Large intestine (tissue), 3 donors: Measurements from ENCODE around the gene ERC2. TPM values are rescaled to one million over a fixed set of nuclear protein-coding genes. Genes with fewer than 3 reads are reported as not detected.

Experiments used
- DNase-seq, 2 donors: peaks; one replicate each; pipeline versions ENCODE4 v3.0.0 to v3.0.0-alpha.2; 2013
- H3K27ac ChIP-seq: one replicate; pipeline ENCODE4 v1.5.1; 2013; ENCODE audit warnings: low read length
- H3K27me3 ChIP-seq: 2 replicates; pipeline ENCODE4 v1.6.1; 2013; ENCODE audit warnings: low read length; ENCODE audit not compliant: control insufficient read depth, insufficient read depth
- H3K36me3 ChIP-seq: 2 replicates; pipeline ENCODE4 v1.6.1; 2013; ENCODE audit warnings: low read length; ENCODE audit not compliant: control insufficient read depth, insufficient read depth
- H3K4me1 ChIP-seq: one replicate; pipeline ENCODE4 v1.6.1; 2013; ENCODE audit warnings: low read length; ENCODE audit not compliant: control insufficient read depth, insufficient read depth
- H3K4me3 ChIP-seq: one replicate; pipeline ENCODE4 v1.5.1; 2013; ENCODE audit warnings: low read length
- H3K9me3 ChIP-seq: one replicate; pipeline ENCODE4 v1.6.1; 2013; ENCODE audit warnings: mild to moderate bottlenecking, low read depth, low read length, moderate library complexity; ENCODE audit not compliant: control insufficient read depth
- WGBS: methylation state at CpG from one replicate; pipeline ENCODE4 v1.1.5; 2013; ENCODE audit warnings: low lambda C conversion rate; ENCODE audit not compliant: insufficient coverage; 5-methylcytosine and 5-hydroxymethylcytosine counted together
- polyA plus RNA-seq: library from polyadenylated mRNA; unstranded; fragments of 120-200 nt; gene quantifications from one replicate; pipeline ENCODE4 v1.2.1, GENCODE V29; 2013

The ERC2 gene
- polyA plus RNA-seq, 1 donor, result 2.4 TPM

DNA sequence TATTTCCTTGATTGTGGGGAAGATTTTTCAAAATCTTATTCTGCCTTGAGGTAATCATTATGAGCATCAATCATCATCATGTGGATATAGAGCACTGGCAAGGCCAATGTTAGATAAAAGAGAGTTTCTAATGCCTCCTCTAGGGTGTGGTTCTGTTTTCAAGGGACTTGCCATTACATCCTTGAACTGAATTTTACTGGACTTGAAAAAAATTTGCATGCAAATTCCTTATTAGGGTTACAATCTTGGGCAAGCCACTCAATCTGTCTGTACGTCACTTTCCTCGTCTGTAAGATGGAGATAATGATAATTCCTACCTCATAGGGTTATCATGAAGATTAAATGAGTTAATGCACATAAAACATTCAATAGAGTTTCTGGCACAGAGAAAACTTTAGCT is 825.0 kb downstream of the ERC2 start:
- DNase-seq, result no peak
- Histone ChIP-seq H3K27me3 (peaks cover 4% of the 10 kb centered on the region), H3K4me3 (no peak overlapping the region), H3K36me3 (no peaks in the 10 kb centered on the region), H3K9me3 (no peaks in the 10 kb centered on the region), H3K4me1 (no peaks in the 10 kb centered on the region), H3K27ac (no peak overlapping the region)
- no CpG with 5 or more reads among the region's 2 CpGs for WGBS

DNA sequence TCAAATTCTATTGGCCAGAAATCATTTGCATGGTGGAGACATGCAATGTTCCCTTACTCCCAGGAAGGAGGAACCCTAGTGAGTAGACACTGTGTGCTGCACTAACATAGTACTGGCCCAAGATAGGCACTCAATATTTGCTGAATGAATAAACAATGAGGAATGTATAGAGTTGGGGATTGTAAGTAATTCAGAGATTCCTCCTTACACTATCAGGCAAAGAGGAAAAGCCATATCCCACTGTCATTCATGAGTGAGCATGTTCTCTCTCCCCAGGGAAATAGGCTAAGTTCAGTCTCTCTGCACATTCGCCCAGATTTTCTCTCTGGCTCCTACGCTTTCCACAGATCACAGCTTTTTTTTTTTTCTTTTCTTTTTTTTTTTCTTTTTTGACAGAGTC is 826.3 kb downstream of the ERC2 start:
- no peak overlapping the region for H3K27ac ChIP-seq
- no peak overlapping the region for H3K4me3 ChIP-seq
- H3K4me1 ChIP-seq, result no peaks in the 10 kb centered on the region
- H3K27me3 ChIP-seq, result peaks cover 4% of the 10 kb centered on the region
- no peaks in the 10 kb centered on the region for H3K9me3 ChIP-seq
- WGBS, result 95% methylated on average over 2 of the region's 2 CpGs
- H3K36me3 ChIP-seq, result no peaks in the 10 kb centered on the region
- DNase-seq, result no peak

DNA sequence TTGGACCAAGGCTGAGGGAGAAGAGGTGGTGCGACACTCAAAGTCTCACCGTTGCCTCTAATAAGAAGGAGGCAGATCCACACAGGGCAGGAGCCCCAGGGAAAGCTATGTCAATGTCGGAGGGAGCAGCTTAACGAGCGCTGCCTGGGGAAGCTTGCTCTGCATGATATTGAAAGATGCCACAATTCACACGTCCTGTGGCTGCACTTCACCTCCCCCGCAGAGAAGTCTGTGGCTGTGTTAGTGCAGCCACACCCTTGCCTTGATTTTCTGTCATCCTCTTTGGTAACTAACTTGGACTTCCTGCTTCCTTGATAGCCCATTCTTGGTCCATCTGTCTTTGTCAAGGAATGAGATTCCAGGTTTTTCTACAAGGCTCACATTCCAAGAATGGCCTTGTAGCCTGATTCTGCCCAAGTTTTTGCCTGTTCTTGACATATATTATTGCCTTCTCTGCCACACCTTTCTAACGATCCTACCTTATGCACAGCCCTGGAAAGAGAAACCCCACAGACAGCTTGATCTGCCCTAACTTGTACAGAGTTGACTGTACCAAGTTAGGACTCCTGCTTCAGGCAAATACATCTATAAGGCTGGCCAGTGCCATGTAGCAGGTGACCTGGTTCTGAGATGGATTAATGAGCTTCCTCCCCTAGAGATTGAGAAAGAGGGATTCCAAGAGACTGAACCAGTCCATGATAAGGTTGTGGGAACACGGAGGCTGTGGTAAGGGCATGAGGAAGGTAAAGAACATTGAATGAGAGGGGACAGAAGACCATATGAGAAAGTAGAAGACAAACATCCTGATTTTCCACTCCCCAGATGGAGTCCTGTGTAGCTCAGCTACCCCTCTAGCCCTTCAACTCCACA is 828.1 kb downstream of the ERC2 start:
- Histone ChIP-seq H3K27ac (no peak overlapping the region), H3K4me1 (no peaks in the 10 kb centered on the region), H3K4me3 (no peak overlapping the region), H3K36me3 (no peaks in the 10 kb centered on the region), H3K27me3 (peaks cover 2% of the 10 kb centered on the region), H3K9me3 (no peaks in the 10 kb centered on the region)
- WGBS, result 100% methylated on average over 1 of the region's 9 CpGs
- no peak for DNase-seq

DNA sequence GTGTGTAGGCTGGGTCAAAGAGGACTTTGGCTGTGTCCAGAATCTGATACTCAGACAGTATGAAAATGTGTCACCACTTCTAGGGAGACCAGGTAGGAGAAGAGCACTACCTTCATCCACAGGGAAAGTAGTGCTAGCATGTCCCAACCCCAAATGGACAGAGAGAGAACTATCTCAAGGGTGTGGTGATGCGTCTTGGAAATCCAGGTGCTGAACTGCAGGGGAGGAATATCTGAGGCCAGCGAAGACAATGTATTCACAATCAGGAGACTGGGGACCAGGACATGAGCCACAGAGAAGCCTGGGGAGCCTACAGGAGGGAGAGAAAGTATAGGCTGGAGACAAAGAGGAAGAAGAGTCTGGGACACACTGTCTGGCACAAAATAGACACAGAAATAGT is 829.1 kb downstream of the ERC2 start:
- Histone ChIP-seq H3K27me3 (peaks cover 2% of the 10 kb centered on the region), H3K4me3 (no peak overlapping the region), H3K4me1 (no peaks in the 10 kb centered on the region), H3K36me3 (no peaks in the 10 kb centered on the region), H3K9me3 (no peaks in the 10 kb centered on the region), H3K27ac (no peak overlapping the region)
- 83% methylated on average over 1 of the region's 2 CpGs for WGBS
- no peak for DNase-seq

DNA sequence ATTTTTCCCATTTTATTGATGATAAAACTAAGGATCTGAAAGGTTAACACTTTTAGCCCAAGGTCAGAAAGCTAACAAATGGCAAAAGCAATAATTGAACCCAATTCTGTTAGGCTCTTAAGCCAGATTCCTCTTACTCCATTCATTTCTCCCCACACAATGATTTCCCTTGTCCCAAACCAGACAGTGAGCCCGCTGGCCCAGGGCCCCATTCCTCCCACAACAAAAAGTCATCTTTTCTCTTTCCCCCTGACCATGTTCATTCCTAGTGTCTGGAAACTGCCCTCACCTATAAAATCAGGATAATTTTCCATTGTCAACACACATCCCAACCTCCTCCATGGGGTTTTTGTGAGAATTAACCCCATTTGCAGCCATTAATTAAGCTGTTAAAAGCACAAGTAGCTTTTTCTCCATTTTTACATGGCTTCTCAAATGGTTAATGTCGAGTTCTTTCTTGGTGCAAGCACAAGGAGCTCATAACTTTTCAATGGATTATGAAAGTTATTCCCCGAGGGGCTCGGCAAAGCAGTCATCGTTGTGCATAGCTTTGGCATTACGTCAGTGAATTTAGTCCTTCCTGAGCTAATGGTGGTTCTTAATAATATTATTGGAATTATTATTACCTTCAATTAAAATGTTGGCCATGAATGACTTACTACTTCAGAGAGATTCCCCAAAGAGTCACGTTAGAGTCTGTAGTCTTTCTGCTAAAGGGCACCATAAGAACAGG is 830.2 kb downstream of the ERC2 start:
- Histone ChIP-seq H3K9me3 (no peaks in the 10 kb centered on the region), H3K27me3 (peaks cover 2% of the 10 kb centered on the region), H3K4me1 (no peaks in the 10 kb centered on the region), H3K27ac (no peak overlapping the region), H3K36me3 (no peaks in the 10 kb centered on the region), H3K4me3 (no peak overlapping the region)
- 94% methylated on average over 5 of the region's 7 CpGs for WGBS
- no peak for DNase-seq

DNA sequence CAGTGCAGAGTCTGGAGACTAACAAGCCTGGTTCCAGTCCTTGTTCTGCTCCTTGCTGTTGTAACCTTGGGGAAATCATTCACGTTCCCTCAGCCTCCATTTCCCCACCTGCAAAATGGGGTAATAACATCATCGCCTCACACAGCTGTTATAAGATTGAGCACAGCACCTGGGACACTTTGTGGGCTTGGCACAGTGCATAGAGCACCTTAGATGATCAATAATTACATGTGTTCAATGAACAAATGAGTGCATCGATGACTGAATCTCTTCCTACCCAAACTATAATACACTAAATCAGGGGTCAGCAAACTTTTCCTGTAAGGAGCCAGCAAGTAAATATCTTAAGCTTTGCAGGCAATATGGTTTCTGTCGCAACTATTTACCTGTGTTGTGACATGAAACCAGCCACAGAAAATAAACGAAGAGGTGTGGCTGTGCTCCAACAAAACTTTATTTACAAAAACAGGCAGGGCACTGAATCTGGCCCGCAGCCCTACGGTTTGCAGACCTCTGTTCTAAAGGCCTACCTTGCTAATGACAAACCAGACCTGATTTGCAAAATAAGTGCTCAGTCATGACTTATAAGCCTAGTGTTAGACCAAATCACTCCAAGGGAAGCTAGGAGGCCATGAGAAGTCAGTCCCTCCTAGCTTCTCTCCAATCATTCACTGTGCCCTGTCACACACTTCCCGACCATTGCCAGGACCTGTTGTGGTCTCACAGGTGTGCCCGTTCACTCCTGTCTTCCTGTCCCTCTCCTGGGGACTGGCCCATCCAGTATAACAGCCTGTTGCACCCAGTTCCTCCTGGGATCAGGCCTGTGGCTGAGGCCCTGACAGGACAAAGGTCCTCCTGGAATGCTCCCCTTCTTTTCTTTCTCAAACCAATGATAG is 831.7 kb downstream of the ERC2 start:
- no peak overlapping the region for H3K27ac ChIP-seq
- WGBS, result 100% methylated on average over 2 of the region's 9 CpGs
- no peaks in the 10 kb centered on the region for H3K9me3 ChIP-seq
- no peaks in the 10 kb centered on the region for H3K36me3 ChIP-seq
- H3K4me3 ChIP-seq, result no peak overlapping the region
- H3K27me3 ChIP-seq, result peaks cover 2% of the 10 kb centered on the region
- DNase-seq, result no peak
- no peaks in the 10 kb centered on the region for H3K4me1 ChIP-seq

DNA sequence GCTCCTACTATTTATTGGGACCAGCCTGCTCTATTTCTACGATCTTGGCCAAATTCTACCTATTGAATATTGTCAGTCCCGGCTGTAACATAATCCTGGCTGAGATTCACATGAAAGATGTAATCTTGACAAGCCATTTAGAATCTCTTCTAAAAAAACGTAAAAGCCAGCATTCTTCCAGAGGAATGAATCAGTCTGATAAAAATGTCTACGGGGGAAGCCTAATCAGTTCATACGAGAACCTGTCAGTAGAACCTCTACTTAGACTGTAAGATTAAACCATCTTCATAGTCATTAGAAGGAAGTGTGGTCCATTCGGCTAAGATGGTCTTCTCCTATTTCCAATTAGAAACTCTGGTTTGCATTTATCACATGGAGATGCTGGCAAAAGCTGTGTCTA is 833.9 kb downstream of the ERC2 start:
- H3K27me3 ChIP-seq, result peaks cover 2% of the 10 kb centered on the region
- no CpG with 5 or more reads among the region's 6 CpGs for WGBS
- no peaks in the 10 kb centered on the region for H3K4me1 ChIP-seq
- no peaks in the 10 kb centered on the region for H3K9me3 ChIP-seq
- no peak overlapping the region for H3K4me3 ChIP-seq
- H3K27ac ChIP-seq, result no peak overlapping the region
- no peak for DNase-seq
- H3K36me3 ChIP-seq, result no peaks in the 10 kb centered on the region

DNA sequence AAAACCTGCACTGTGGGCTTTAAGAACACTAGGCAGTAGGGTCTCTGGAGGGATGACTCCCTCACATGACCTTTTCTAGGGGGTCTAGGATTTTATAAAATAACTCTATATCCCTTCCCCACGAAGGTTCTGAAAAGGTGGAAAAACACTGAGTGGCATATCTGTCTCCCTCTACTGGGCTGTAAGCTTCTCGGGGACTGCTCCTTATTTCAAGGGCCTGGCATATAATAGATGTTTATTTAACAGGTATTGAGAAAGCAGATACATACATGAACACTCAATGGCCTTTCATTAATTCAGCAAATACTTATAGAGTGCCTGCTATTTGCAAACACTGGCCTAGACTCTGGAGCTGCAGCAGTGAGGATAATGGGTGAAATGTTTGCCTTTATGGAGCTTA is 834.9 kb downstream of the ERC2 start:
- H3K4me3 ChIP-seq, result no peak overlapping the region
- H3K9me3 ChIP-seq, result no peaks in the 10 kb centered on the region
- H3K36me3 ChIP-seq, result no peaks in the 10 kb centered on the region
- H3K27ac ChIP-seq, result no peak overlapping the region
- no peaks in the 10 kb centered on the region for H3K4me1 ChIP-seq
- peaks cover 2% of the 10 kb centered on the region for H3K27me3 ChIP-seq
- no CpG with 5 or more reads among the region's 2 CpGs for WGBS
- no peak for DNase-seq

DNA sequence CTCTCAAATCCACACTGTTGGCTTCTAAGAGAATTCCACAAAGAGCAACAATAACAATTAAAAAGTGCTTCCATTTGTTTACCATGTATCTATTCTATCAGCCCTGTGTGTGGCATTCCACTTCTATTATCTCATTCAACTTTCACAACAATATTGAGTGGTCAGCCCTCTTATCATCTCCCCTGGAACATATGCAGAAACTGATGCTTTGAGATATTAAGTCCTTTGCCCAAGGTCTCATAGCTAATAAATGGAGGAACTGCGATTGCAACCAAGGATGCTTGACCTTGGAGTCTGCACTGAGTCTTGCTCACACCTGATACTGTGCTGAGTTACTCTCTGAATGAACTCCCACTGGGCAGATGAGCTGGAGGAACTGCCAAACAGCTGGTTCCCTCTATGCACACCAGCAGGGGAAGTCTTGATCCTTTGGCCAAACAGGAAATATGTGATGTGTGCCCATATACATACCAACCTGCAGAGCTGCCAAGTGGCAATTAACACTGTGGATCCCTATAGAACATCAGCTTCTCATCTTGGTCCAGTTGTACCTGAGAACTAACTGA is 836.4 kb downstream of the ERC2 start:
- no peak for DNase-seq
- no CpG with 5 or more reads among the region's 1 CpG for WGBS
- Histone ChIP-seq H3K9me3 (no peaks in the 10 kb centered on the region), H3K4me1 (no peaks in the 10 kb centered on the region), H3K4me3 (no peak overlapping the region), H3K36me3 (no peaks in the 10 kb centered on the region), H3K27ac (no peak overlapping the region), H3K27me3 (no peaks in the 10 kb centered on the region)

DNA sequence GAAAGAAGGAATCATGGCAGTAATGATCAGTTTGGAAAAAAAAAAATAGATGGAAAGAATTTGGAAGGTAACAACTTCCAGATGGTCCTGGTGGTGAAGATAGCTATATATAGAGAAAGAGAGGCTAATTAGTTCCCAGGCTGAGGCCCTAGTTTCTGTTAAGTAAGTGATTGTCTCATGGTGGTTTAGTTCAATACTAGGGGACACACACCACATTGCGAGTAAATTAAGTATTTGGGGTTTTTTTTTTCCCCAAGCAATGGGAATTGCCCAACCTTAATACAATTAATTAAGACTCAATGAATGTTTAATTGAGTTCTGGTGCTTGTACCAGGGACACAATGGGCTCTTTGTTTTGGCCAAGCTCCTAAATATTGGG is 837.4 kb downstream of the ERC2 start:
- no peaks in the 10 kb centered on the region for H3K36me3 ChIP-seq
- no peak overlapping the region for H3K27ac ChIP-seq
- whole genome bisulfite sequencing, result 100% methylated on average over 1 of the region's 1 CpG
- DNase-seq, result no peak
- H3K27me3 ChIP-seq, result no peaks in the 10 kb centered on the region
- no peaks in the 10 kb centered on the region for H3K4me1 ChIP-seq
- H3K9me3 ChIP-seq, result no peaks in the 10 kb centered on the region
- H3K4me3 ChIP-seq, result no peak overlapping the region
